Ovary (tissue), 10 donors: ENCODE measurements around the gene TAF11L7. TPM values are rescaled to one million over a fixed set of nuclear protein-coding genes. Genes with fewer than 3 reads are reported as not detected.
"Not testable (repeated sequence)": the region's sequence is repeated elsewhere in the genome, so short reads cannot be mapped to it uniquely, and the experiment has no call there.

Experiments used
- DNase-seq, 5 donors: peaks; one replicate each; pipeline ENCODE4 v3.0.0-alpha.2; 2019 to 2020
- H3K27ac ChIP-seq, 2 donors: fragments of 200-600 bp; one replicate each; pipeline versions ENCODE4 v1.5.1 to v1.8.0; 2019 to 2022
- H3K27me3 ChIP-seq: fragments of 200-600 bp; one replicate; pipeline ENCODE4 v1.8.0; 2022
- H3K36me3 ChIP-seq: fragments of 200-600 bp; sonication (generic); one replicate; pipeline ENCODE4 v1.5.1; 2019
- H3K4me1 ChIP-seq: one replicate; pipeline ENCODE4 v1.8.1; 2013; ENCODE audit warnings: mild to moderate bottlenecking, moderate library complexity; ENCODE audit not compliant: insufficient read depth
- H3K4me3 ChIP-seq: fragments of 200-600 bp; sonication (generic); one replicate; pipeline ENCODE4 v1.5.1; 2017
- H3K9me3 ChIP-seq, 2 donors: fragments of 200-600 bp in 1 of 2; sonication (generic) in 1 of 2; one replicate each; pipeline versions ENCODE4 v1.5.1 to v1.8.1; 2013 to 2019; ENCODE audit warnings: mild to moderate bottlenecking in 1 of 2, moderate library complexity in 1 of 2
- EP300 ChIP-seq: sonication (generic); formaldehyde crosslinking; IDR thresholded peaks from one replicate; pipeline ENCODE4 v1.6.1; 2017; ENCODE audit warnings: antibody characterized with exemption
- POLR2A ChIP-seq: fragments of 450-650 bp; IDR thresholded peaks from one replicate; pipeline ENCODE4 v1.6.1; 2017; ENCODE audit warnings: antibody characterized with exemption, mild to moderate bottlenecking, moderate library complexity
- WGBS, 3 donors: extraction: QIAGEN DNeasy Blood & Tissue Kit in 1 of 3; methylation state at CpG; one replicate each; pipeline versions ENCODE4 v1.1.5 to v1.1.7; 2013 to 2017; 5-methylcytosine and 5-hydroxymethylcytosine counted together
- intact Hi-C, 4 donors: fragments of 100-400 bp; cut with DNase I; formaldehyde crosslinking; loops; one replicate each; pipeline versions ENCODE4 v1.11.0 to v1.15.1; 2022 to 2023
- long read RNA-seq, 3 donors: library from polyadenylated mRNA in 2 of 3; unstranded in 2 of 3; transcript quantifications; one replicate each; pipeline ENCODE4 v2.0.0 and lab custom pipeline, GENCODE V29; 2021 to 2026
- polyA plus RNA-seq, 2 donors: library from polyadenylated mRNA; stranded (reverse); fragments of 200-250 nt in 1 of 2; fragments of 350-450 nt in 1 of 2; fragmentation: Illumina TruSeq in 1 of 2; extraction: RNeasy Lipid Tissue Mini Kit (QIAGEN cat#74804) in 1 of 2; gene quantifications; one replicate each; pipeline ENCODE4 v1.2.3, GENCODE V29; 2013 to 2014
- total RNA-seq, 7 donors: library from RNA; depleted of rRNA in 2 of 7; stranded (reverse); fragments of >200 nt in 2 of 7; fragmentation: NEBNext Ultra II Directional in 3 of 7; extraction: Animal tissue kit (Norgen Biotek cat#: 25700) in 3 of 7; gene quantifications; one replicate each; pipeline versions ENCODE4 v1.1.0 to v1.2.4, GENCODE V29; 2016 to 2023
- TF ChIP-seq, protein P1 (sequence below), 3 donors: fragments of 450-650 bp in 2 of 3; fragments of 200-600 bp in 1 of 3; IDR thresholded peaks; one replicate each; pipeline versions ENCODE4 v1.5.1 to v1.8.0; 2016 to 2022; ENCODE audit warnings: antibody characterized with exemption in 3 of 3, mild to moderate bottlenecking in 1 of 3
- donor health status: DM: no; HTN: no; CAD: no; lungs with moderate emphysema.
- donor health status: DM: no; HTN: no; CAD: no.
- donor health status: Bipolar disorder and iron deficiency.
- donor health status: DM: yes; HTN: yes; CAD: no.
- donor health status: DM: no; HTN: no; CAD: no.
- donor health status: DM: yes; HTN: yes; CAD: no.

TAF11L7 gene
- total RNA-seq = not detected
- polyA plus RNA-seq = not detected
- long read RNA-seq, donor 1 = 0 reads
- long read RNA-seq, donor 2 = 0 reads
- long read RNA-seq, donor 3 = 0 reads

DNA sequence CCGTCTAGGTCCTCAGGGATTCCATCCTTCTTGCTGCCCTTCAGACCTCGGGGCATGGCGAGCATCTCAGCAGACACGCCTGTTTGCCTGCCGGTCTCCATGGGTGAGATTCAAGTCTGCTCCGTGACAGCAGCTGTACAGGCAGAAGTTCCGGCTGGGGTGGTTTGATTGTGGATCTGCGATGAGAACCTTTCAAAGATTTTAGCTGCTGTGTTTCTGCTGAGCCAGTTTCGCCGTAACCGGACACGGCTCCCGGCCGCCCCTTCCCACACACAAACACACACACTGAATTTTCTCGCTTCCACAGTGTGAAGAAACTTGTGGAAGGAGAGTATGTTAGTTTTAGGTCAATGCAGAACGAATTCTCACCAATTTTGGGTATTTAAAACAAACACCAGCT, at the start of gene TAF11L7:
TSS of gene TAF11L7 (minus strand) at position 101 of the 400 bp plus-strand sequence.
- H3K4me1 ChIP-seq, H3K27ac ChIP-seq, H3K27me3 ChIP-seq, DNase-seq, intact Hi-C loops, H3K36me3 ChIP-seq, H3K4me3 ChIP-seq, H3K9me3 ChIP-seq: not testable (repeated sequence)
- WGBS, 3 donors = no CpG with 5 or more reads among the region's 16 CpGs

DNA sequence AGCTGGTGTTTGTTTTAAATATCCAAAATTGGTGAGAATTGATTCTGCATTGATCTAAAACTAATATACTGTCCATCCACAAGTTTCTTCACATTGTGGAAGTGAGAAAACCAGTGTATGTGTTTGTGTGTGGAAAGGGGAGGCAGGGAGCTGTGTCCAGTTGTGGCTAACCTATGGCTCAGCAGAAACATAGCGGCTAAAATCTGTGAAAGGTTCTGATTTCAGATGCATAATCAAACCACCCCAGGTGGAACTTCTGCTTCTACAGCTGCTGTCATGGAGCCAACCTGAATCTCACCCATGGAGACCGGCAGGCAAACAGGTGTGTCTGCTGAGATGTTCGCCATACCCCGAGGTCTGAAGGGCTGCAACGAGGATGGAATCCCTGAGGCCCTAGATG, 48.6 kb upstream of the TAF11L7 start, which contains the start of gene TAF11L14:
TSS of gene TAF11L14 (plus strand) at position 301 of the 400 bp plus-strand sequence.
- H3K27me3 ChIP-seq = no peaks in the 10 kb centered on the region
- 87 to 97% (median 89%) methylated on average over 4 to 5 of the region's 5 CpGs for WGBS, 3 donors
- H3K36me3 ChIP-seq = no peaks in the 10 kb centered on the region
- no peak within 1 kb of the TSS for H3K4me3 ChIP-seq
- no peak for TF ChIP-seq EP300
- TF ChIP-seq, protein P1, sequence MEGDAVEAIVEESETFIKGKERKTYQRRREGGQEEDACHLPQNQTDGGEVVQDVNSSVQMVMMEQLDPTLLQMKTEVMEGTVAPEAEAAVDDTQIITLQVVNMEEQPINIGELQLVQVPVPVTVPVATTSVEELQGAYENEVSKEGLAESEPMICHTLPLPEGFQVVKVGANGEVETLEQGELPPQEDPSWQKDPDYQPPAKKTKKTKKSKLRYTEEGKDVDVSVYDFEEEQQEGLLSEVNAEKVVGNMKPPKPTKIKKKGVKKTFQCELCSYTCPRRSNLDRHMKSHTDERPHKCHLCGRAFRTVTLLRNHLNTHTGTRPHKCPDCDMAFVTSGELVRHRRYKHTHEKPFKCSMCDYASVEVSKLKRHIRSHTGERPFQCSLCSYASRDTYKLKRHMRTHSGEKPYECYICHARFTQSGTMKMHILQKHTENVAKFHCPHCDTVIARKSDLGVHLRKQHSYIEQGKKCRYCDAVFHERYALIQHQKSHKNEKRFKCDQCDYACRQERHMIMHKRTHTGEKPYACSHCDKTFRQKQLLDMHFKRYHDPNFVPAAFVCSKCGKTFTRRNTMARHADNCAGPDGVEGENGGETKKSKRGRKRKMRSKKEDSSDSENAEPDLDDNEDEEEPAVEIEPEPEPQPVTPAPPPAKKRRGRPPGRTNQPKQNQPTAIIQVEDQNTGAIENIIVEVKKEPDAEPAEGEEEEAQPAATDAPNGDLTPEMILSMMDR (IDR thresholded peaks at IDR 0.05) = no peak
- no peaks in the 10 kb centered on the region for H3K4me1 ChIP-seq
- H3K9me3 ChIP-seq = no peaks in the 10 kb centered on the region
- H3K27ac ChIP-seq = no peak within 1 kb of the TSS
- intact Hi-C loops = no loop called here
- DNase-seq = no peak

DNA sequence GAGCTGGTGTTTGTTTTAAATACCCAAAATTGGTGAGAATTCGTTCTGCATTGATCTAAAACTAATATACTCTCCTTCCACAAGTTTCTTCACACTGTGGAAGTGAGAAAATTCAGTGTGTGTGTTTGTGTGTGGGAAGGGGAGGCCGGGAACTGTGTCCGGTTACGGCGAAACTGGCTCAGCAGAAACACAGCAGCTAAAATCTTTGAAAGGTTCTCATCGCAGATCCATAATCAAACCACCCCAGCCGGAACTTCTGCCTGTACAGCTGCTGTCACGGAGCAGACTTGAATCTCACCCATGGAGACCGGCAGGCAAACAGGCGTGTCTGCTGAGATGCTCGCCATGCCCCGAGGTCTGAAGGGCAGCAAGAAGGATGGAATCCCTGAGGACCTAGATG, 46.2 kb upstream of the TAF11L7 start, which contains the start of gene TAF11L13:
TSS of gene TAF11L13 (plus strand) at position 301 of the 400 bp plus-strand sequence.
- H3K9me3 ChIP-seq, DNase-seq, H3K36me3 ChIP-seq, H3K27me3 ChIP-seq, H3K27ac ChIP-seq, intact Hi-C loops, H3K4me3 ChIP-seq, H3K4me1 ChIP-seq: not testable (repeated sequence)
- WGBS, 3 donors = 84 to 100% (median 88%) methylated on average over 4 to 11 of the region's 12 CpGs

DNA sequence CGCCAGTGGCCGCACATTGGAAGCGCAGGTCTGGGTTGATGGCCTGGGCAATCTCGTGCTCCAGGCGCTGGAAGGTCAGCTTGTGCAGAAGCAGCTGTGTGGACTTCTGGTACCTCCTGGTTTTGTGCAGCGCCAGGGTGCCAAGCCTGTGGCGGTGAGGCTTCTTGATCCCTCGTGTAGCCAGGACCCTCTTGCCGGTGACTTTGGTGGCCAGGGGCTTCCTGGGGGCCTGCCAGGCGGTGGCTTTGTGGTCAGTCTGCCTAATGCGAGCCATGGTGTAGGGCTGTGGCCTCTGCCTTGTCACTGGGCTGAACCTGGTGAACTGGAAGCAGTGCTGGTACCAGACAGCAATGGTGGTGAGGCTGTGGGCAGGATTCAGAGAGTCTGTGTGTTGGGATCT, 40.1 kb upstream of the TAF11L7 start:
- Histone ChIP-seq H3K9me3 (no peaks in the 10 kb centered on the region), H3K36me3 (no peaks in the 10 kb centered on the region), H3K4me1 (no peaks in the 10 kb centered on the region), H3K4me3 (no peak overlapping the region), H3K27ac (no peak overlapping the region), H3K27me3 (no peaks in the 10 kb centered on the region)
- TF ChIP-seq, protein P1 (IDR thresholded peaks at IDR 0.05) = no peak
- TF ChIP-seq POLR2A (no peak), EP300 (no peak)
- WGBS, 3 donors = 90 to 94% methylated on average over 11 of the region's 11 CpGs; no CpG with 5 or more reads in 1 of the 3 donors
- intact Hi-C loops = no loop called here
- no peak for DNase-seq

DNA sequence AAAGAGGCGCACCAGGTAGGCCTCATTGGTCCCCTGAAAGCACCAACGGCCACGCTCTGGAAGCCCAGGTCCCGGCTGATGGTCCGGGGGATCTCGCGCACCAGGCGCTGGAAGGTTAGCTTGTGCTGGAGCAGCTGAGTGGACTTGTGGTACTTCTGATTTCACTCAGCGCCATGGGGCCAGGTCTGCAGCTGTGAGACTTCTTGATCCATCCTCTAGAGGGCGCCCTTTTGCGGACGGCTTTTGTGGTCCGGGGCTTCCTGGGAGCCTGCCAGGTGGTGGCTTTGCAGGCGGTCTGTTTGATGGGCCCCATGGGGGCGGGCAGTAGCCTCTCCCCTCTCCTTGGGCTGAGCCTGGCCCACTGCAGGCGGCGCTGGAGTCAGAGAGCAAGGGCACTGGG, 35.1 kb upstream of the TAF11L7 start:
- WGBS, 3 donors = 60 to 85% (median 85%) methylated on average over 1 to 17 of the region's 17 CpGs
- no peaks in the 10 kb centered on the region for H3K36me3 ChIP-seq
- H3K4me3 ChIP-seq = no peak overlapping the region
- no peaks in the 10 kb centered on the region for H3K9me3 ChIP-seq
- H3K27ac ChIP-seq = no peak overlapping the region
- no peak for DNase-seq
- intact Hi-C loops = no loop called here
- TF ChIP-seq POLR2A (no peak), EP300 (no peak)
- TF ChIP-seq, protein P1 (IDR thresholded peaks at IDR 0.05) = no peak
- H3K27me3 ChIP-seq = no peaks in the 10 kb centered on the region
- no peaks in the 10 kb centered on the region for H3K4me1 ChIP-seq
